OCI-LY1 (cell line): ENCODE data around the gene HOTAIR.

Experiments used
- H2AFZ ChIP-seq: fragments of 200-600 bp; sonication (generic), shearing (Covaris generic); 2 replicates; pipeline ENCODE4 v1.6.0; 2014; ENCODE audit warnings: antibody characterized with exemption, mild to moderate bottlenecking, low read length
- H3F3A ChIP-seq: fragments of 200-600 bp; sonication (generic), shearing (Covaris generic); 2 replicates; pipeline ENCODE4 v1.6.0; 2014; ENCODE audit warnings: mild to moderate bottlenecking, antibody characterized with exemption, low read length, moderate library complexity; ENCODE audit not compliant: insufficient read depth
- H3K27ac ChIP-seq: fragments of 200-600 bp; sonication (generic); 2 replicates; pipeline ENCODE4 v1.5.1; 2014; ENCODE audit warnings: low read length, mixed run types, mild to moderate bottlenecking, low read depth; ENCODE audit not compliant: poor library complexity, severe bottlenecking
- H3K27me3 ChIP-seq: fragments of 200-600 bp; sonication (generic); 2 replicates; pipeline ENCODE4 v1.6.0; 2014; ENCODE audit warnings: antibody characterized with exemption, mild to moderate bottlenecking, low read length, moderate library complexity; ENCODE audit not compliant: insufficient read depth
- H3K36me3 ChIP-seq: fragments of 200-600 bp; sonication (generic); 2 replicates; pipeline ENCODE4 v1.6.1; 2014; ENCODE audit warnings: mild to moderate bottlenecking, antibody characterized with exemption, low read length, moderate library complexity, mixed read lengths; ENCODE audit not compliant: insufficient read depth
- H3K4me1 ChIP-seq: fragments of 200-600 bp; sonication (generic); 2 replicates; pipeline ENCODE4 v1.5.1; 2014; ENCODE audit warnings: mild to moderate bottlenecking, low read length, moderate library complexity; ENCODE audit not compliant: insufficient read depth, severe bottlenecking
- H3K4me2 ChIP-seq: fragments of 200-600 bp; sonication (generic), shearing (Covaris generic); 2 replicates; pipeline ENCODE4 v1.6.1; 2014; ENCODE audit warnings: low read length
- H3K4me3 ChIP-seq: fragments of 200-600 bp; sonication (generic); 2 replicates; pipeline ENCODE4 v1.5.1; 2014; ENCODE audit warnings: low read length, low read depth, mild to moderate bottlenecking, mixed read lengths; ENCODE audit not compliant: poor library complexity, severe bottlenecking
- H3K79me2 ChIP-seq: fragments of 200-600 bp; shearing (Covaris generic); 2 replicates; pipeline ENCODE4 v1.6.1; 2016; ENCODE audit warnings: mixed run types, low read length, mixed read lengths; ENCODE audit not compliant: insufficient read depth
- H3K9ac ChIP-seq: fragments of 200-600 bp; sonication (generic), shearing (Covaris generic); 2 replicates; pipeline ENCODE4 v1.6.1; 2014; ENCODE audit warnings: mild to moderate bottlenecking, low read length, mixed read lengths
- H3K9me2 ChIP-seq: fragments of 200-600 bp; sonication (generic), shearing (Covaris generic); 2 replicates; pipeline ENCODE4 v1.6.1; 2014; ENCODE audit warnings: low read depth, mild to moderate bottlenecking, low read length, mixed read lengths
- H3K9me3 ChIP-seq: fragments of 200-600 bp; shearing (Covaris generic); 2 replicates; pipeline ENCODE4 v1.6.1; 2014; ENCODE audit warnings: low read length, mixed read lengths
- H4K20me1 ChIP-seq: fragments of 200-600 bp; sonication (generic), shearing (Covaris generic); 2 replicates; pipeline ENCODE4 v1.6.0; 2016; ENCODE audit warnings: mild to moderate bottlenecking, low read length; ENCODE audit not compliant: insufficient read depth
- EZH2 ChIP-seq: fragments of 200-600 bp; sonication (generic), shearing (Covaris generic); IDR thresholded peaks from 2 replicates; pipeline ENCODE4 v1.8.0; 2017; ENCODE audit warnings: borderline replicate concordance, mixed run types, mild to moderate bottlenecking, antibody characterized with exemption, low read length, moderate library complexity, mixed read lengths
- TF ChIP-seq, protein P1 (sequence below): fragments of 200-600 bp; sonication (generic), shearing (Covaris generic); IDR thresholded peaks from 2 replicates; pipeline ENCODE4 v1.5.1; 2017; ENCODE audit warnings: mild to moderate bottlenecking, antibody characterized with exemption, low read length, moderate library complexity, mixed read lengths

Gene HOTAIR

DNA sequence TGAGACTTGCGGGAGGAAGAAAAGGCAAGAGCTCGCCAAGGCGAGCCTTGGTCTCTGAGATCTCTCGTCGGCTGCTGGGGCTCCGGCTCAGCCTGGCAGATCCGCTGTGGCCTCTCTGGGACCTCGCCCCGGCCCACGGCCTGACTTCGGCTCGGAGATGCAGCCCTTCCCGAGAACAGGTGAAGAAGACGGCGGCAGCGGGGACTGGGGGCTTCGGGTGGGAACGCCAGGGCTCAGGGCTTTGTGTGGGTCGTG is 19.2 kb upstream of the HOTAIR start:
- no peaks in the 10 kb centered on the region for H3K36me3 ChIP-seq
- no peaks in the 10 kb centered on the region for H3K9me3 ChIP-seq
- H3K27me3 ChIP-seq: peaks cover 16% of the 10 kb centered on the region
- no peaks in the 10 kb centered on the region for H4K20me1 ChIP-seq
- no peak overlapping the region for H2AFZ ChIP-seq
- no peak overlapping the region for H3K9ac ChIP-seq
- no peaks in the 10 kb centered on the region for H3K9me2 ChIP-seq
- H3F3A ChIP-seq: no peaks in the 10 kb centered on the region
- H3K4me2 ChIP-seq: no peak overlapping the region
- TF ChIP-seq EZH2: no peak
- TF ChIP-seq, protein P1, sequence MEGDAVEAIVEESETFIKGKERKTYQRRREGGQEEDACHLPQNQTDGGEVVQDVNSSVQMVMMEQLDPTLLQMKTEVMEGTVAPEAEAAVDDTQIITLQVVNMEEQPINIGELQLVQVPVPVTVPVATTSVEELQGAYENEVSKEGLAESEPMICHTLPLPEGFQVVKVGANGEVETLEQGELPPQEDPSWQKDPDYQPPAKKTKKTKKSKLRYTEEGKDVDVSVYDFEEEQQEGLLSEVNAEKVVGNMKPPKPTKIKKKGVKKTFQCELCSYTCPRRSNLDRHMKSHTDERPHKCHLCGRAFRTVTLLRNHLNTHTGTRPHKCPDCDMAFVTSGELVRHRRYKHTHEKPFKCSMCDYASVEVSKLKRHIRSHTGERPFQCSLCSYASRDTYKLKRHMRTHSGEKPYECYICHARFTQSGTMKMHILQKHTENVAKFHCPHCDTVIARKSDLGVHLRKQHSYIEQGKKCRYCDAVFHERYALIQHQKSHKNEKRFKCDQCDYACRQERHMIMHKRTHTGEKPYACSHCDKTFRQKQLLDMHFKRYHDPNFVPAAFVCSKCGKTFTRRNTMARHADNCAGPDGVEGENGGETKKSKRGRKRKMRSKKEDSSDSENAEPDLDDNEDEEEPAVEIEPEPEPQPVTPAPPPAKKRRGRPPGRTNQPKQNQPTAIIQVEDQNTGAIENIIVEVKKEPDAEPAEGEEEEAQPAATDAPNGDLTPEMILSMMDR: no peak
- H3K4me3 ChIP-seq: no peak overlapping the region
- H3K27ac ChIP-seq: no peak overlapping the region
- H3K4me1 ChIP-seq: peaks cover 4% of the 10 kb centered on the region
- H3K79me2 ChIP-seq: no peaks in the 10 kb centered on the region

DNA sequence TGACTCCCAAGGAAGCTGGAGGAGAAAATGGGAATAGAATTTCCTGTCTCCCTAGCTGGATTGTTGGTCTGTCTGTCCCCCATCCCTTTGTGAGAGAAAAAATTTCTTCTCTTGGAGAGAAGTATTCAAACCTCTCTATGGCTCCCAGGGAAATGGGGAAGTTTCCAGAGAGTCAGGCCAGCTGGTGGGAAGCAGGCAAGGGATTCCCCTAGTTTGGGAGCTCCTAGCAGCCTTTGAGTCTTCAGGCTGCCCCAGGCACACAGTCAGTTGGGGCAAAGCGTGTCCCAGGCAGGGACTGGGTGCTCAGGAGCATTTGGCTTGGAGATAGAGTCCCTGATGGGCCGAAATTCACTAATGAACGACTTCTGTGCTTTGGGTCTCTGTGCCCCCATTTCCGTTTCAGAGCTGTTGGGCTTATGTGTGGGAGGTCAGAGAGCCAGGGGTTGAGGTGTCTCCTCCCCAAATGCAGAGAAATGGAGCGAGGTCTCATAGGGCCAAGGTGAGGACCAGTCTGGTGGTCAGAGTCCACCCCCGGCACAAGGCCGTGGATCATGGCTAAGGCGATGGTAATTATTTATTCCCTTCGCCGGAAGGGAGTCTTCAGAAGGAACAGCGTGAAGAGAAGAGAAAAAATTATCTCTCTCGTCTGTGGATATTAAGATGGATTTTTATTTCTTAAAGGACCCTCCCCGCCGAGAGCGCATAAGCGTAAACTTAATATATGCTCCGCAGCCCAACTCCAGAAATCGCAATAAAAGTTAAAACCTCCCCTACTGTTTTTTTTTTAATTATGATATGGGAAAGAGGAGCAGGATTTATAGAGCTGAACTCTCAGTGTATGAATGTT is 18.6 kb upstream of the HOTAIR start:
- H3F3A ChIP-seq: no peaks in the 10 kb centered on the region

GRCh38 chr12:53992377-53992889 is 17.7 kb upstream of the HOTAIR start:
- Histone ChIP-seq H3K79me2 (no peaks in the 10 kb centered on the region), H3K4me1 (peaks cover 4% of the 10 kb centered on the region), H4K20me1 (no peaks in the 10 kb centered on the region), H3K9me2 (no peaks in the 10 kb centered on the region), H3K36me3 (no peaks in the 10 kb centered on the region), H3K4me3 (no peak overlapping the region), H3F3A (no peaks in the 10 kb centered on the region), H3K9me3 (no peaks in the 10 kb centered on the region), H3K27me3 (peaks cover 16% of the 10 kb centered on the region), H3K4me2 (no peak overlapping the region), H2AFZ (no peak overlapping the region), H3K9ac (no peak overlapping the region), H3K27ac (no peak overlapping the region)
- TF ChIP-seq, protein P1: no peak
- no peak for TF ChIP-seq EZH2

More for the DNA sequence above, 18.6 kb upstream of the HOTAIR start:
- H3K79me2 ChIP-seq: no peaks in the 10 kb centered on the region
- no peaks in the 10 kb centered on the region for H3K36me3 ChIP-seq
- H3K27ac ChIP-seq: no peak overlapping the region
- H3K9me3 ChIP-seq: no peaks in the 10 kb centered on the region
- H3K9ac ChIP-seq: no peak overlapping the region
- H3K4me1 ChIP-seq: peaks cover 4% of the 10 kb centered on the region
- H3K4me2 ChIP-seq: no peak overlapping the region
- H3K27me3 ChIP-seq: peaks cover 19% of the 10 kb centered on the region
- TF ChIP-seq, protein P1: no peak
- no peak for TF ChIP-seq EZH2
- no peak overlapping the region for H2AFZ ChIP-seq
- H3K4me3 ChIP-seq: no peak overlapping the region
- H3K9me2 ChIP-seq: no peaks in the 10 kb centered on the region
- H4K20me1 ChIP-seq: no peaks in the 10 kb centered on the region
